HCEC 1CT (cell line): ENCODE measurements around the gene RARRES2.

Experiments used
- DNase-seq: peaks from one replicate; pipeline ENCODE4 v3.0.0-alpha.2; 2017

Gene RARRES2

DNA sequence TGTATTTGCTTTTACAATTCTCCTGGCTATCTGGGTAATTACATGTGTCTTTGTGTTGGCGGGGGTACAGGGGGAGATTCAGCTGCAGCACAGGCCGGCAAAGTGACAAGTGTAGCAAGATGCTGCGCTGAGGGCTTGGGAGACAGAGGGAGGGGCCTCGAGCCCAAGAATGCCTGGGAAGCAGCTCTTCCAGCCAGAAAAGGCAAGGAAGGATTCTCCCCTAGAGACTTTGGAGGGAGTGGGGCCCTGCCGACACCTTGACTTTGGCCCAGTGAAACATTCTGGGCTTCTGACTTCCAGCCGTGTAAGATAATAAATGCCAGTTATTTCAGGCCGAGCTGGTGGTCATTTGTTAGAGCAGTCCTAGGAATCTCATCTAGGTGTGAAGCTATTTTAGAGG is 20.0 kb upstream of the RARRES2 start:
- DNase-seq: no peak

DNA sequence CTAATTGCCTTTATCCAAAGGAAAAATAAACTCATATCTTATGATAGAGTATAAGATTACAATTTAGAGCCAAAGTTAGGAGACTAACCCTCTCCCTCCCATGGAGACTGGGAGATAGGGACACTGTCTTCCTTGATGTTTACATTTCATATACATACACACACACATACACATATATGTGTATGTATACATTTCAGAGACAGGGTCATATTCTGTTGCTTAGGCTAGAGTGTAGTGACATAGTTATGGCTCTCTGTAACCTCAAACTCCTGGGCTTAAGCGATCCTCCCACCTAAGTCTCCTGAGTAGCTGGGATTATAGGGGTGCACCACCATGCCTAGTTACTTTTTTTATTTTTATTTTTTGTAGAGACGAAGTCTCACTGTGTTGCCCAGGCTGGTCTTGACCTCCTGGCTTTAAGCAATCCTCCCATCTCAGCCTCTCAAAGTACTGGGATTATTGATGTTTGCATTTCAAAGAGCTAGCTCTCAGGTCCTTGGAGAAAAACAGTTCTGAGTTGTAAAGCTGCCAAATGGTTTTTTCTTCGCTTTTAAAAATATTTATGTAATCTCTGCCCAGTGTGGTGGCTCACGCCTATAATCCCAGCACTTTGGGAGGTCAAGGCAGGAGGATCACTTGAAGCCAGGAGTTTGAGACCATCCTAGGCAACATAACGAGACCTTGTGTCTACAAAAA is 19.1 kb upstream of the RARRES2 start:
- DNase-seq: no peak

DNA sequence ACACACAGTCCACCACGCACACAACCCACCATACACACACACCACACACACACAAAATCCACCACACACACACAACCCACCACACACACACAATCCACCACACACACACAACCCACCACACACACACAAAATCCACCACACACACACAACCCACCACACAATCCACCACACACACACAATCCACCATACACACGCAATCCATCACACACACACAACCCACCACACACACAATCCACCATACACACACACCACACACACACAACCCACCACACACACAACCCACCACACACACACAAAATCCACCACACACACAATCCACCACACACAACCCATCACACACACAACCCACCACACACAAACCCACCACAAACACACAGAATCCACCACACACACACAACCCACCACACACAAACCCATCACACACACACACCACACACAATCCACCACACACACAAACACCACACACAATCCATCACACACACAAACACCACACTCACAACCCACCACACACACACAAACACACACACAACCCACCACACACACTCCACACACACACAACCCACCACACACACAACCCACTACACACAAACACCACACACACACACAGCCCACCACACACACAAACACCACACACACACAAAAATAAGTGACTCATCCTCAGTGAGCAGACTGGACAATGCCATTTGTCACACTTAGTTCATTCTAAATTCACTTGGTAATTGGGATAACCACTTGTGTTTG is 18.4 kb upstream of the RARRES2 start:
- no peak for DNase-seq

DNA sequence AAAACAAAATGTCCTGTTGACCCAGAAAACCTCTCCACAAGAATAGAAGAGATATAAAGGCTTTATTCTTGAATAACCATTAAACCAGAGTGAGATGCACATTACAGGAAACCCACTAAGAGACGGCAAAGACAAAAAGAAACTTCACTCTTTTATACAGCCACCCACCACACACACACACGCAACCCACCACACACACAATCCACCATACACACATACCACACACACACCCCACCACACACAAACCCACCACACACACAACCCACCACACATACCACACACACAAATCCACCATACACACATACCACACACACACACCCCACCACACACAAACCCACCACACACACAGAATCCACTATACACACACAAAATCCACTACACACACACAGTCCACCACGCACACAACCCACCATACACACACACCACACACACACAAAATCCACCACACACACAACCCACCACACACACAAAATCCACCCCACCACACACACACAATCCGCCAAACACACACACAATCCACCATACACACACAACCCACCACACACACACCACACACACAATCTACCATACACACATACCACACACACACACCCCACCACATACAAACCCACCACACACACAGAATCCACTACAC is 17.7 kb upstream of the RARRES2 start:
- DNase-seq: no peak

DNA sequence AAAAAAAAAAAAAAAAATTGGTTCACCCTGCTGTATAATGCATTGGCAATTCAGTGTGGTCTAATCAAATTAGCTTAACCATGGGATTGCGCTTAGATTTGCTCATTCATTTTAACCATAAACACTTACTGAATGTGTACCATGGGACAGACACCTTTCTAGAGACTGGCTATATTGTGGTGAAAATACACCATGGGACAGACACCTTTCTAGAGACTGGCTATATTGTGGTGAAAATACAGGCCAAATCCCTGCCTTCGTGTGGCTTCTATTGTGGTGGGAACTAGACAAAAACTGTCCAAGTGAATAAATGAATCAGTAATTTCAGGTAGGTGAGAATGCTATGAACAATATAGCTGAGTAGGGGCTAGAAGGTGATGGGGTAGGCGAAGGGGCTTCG is 17.0 kb upstream of the RARRES2 start:
- no peak for DNase-seq

DNA sequence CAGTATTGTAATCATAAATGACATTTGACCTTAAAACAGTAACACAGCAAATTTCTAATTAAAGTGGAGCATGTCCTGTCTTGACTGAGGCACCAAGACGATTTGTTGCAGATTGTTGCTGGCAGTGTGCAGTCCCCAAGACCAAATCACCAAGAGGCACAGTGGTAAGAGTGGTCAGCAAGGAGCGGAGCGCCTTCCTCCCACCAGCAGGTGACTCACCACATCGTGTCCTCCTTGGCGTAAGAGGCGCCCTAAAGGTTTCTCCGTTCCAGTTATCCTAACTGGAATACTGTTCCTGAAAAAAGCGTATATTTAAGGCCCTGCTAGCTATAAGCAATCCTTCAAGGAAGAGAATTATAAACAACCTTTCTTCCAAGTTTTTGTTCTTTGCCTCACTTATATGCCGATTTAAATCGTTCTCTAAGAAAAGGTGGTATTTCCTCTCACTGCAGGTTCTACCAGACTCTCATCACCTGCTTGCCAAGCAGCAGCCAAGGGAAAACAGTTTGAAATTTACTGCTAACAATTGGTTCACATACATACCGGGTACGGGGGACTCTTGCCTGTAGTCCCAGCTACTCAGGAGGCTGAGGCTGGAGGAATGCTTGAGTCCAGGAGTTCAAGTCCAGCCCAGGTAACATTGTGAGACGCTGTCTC is 16.5 kb upstream of the RARRES2 start:
- DNase-seq: no peak

DNA sequence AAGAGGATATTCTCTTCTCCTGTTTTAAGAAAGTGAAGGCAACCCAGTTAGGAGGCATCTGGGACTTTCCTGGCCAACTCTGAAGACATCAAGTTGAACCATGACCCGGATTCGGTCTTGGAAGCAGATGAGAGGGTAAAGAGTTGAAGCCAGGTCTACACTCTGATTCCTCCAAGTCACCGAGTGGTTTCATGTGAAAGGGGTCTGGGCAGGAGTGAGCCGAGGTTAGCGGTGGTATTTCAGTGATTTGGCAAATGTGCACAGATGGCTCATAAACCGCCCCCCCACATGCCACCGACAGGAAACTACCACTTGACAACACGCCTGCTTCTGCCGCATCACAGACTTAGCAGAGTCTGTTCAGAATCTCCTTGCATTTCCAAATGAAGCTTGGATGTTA is 15.8 kb upstream of the RARRES2 start:
- DNase-seq: no peak

DNA sequence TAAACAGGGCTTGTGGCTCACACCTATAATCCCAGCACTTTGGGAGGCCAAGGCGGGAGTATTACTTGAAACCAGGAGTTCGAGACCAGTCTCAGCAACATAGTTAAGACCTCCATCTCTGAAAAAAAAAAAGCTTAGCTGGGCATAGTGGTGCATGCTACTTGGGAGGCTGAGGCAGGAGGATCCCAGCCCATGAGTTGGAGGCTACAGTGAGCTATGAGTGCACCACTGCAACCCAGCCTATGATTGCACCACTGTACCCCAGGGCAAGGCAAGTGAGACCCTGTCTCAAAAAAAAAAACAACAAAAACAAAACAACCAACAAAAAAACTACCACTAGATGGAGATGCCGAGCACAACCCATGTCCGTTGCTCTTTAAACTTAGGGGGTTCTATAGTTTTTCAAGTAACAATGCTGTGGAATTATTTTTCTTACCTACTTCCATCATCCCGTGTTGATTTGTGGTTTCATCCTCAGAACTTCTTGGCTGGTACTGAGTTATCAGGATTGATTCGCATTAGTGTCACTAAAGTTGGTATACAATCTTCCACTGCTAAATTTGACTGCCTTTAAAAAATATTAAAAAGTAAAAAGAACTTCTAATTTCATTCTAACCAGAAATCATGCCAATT is 15.0 kb upstream of the RARRES2 start:
- peak; percentile 29 for DNase-seq

DNA sequence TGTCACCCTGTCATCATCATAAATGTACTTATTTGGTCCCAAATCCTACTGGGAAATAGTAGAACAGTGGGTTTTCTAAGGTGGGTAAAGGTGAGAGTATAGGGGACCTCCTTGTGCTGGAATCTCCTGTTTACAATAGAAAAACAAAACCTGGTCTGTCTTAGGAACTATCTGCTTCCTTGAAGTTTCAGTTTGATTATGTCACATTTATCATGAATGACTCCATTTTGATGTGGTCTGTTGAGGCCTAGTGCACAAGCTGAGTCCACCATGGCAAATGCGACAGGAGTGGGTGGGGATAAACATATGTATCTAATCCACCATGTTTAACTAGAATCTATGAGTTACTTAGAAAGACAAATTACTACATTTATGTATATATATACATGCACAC is 14.2 kb upstream of the RARRES2 start:
- no peak for DNase-seq

DNA sequence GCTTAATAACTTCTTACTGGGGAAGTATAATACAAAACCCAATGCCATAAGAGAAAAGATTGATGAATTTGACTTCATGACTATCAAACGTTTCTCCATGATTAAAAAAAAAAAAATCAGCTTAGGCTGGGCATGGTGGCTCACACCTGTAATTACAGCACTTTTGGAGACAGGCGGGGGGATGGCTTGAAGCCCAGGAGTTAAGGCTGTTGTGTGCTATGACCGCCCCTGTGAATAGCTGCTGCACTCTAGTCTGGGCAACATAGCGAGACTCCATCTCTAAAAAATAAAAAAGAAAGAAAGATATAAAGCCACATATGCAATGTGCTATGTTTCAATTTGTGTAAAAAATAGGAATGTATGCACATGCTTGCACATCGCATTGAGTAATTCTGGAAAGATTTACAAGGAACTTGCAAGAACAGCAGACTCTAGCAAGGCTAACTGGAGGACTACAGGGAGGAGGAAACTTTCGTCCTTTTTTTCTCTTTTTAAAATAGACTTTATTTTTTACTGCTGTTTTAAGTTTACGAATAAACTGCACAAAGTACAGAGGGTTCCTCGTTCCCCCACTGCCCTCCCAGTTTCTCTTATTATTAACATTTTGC is 10.3 kb upstream of the RARRES2 start:
- DNase-seq: no peak

DNA sequence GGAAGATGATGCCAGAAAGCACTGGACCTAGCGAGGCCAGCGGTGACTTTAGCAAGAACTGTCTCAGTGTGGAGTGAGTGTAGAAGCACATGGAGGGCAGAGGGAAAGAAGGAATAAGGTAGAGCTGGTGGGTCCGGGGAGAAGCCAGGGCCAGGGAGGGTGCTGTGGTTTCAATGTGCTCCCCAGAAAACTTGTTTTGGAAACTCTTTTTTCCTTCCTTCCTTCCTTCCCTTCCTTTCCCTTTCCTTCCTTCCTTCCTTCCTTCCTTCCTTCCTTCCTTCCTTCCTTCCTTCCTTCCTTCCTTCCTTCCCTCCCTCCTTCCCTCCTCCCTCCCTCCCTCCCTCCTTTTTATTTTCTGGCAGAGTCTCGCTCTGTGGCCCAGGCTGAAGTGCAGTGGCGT is 5.5 kb upstream of the RARRES2 start:
- no peak for DNase-seq

DNA sequence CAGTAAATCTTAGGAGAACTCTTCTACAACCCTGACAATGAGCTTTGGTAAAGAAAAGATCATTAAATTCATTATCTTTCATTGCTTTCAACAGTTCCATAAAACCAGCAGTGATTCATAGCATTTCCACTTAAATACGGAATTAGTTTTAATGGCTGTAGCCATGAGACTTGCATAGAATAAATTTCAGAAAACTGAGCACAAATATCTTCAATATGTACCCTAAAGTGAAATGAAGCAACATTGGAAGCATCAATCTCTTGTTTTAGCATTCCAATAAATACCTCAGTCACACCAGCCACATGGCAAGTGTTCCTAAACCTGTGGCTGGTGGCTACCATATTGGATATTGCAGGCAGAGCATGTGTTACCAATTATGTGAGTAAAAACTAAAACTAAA is 3.6 kb upstream of the RARRES2 start:
- no peak for DNase-seq

DNA sequence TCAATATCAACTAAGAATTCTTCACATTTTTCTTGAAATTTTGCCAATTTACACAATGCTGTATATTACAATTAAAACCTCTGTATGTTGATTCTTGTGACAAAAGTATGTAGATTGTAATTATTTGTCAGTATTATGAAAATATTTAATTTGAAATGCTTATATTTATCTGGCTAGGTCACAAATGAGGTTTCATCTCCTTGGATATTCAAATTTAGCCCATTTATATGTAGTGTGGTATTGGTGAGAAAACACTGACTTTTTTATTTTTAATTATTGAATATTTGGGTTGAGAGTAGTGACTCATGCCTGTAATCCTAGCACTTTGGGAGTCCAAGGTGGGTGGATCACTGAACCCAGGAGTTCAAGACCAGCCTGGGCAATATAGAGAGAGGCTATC is 2.9 kb upstream of the RARRES2 start:
- DNase-seq: no peak

DNA sequence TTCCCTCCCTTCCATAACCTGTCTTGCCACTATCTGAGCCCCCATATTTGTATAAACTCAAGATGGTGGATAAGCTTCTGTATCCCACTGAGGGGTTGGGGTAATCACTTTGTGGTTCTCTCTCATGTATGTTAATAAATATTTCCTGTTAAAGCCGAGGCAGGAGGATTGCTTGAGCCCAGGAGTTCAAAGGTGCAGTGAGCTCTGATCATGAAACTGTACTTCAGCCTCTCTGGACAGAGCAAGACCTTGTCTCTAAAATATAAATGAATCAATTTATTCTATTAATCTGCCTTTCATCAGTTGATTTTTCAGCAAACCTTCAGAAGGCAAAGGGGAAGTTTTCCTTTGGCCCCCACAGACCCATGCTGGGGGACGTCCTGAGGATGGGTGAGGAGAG is 1.8 kb upstream of the RARRES2 start:
- no peak for DNase-seq

DNA sequence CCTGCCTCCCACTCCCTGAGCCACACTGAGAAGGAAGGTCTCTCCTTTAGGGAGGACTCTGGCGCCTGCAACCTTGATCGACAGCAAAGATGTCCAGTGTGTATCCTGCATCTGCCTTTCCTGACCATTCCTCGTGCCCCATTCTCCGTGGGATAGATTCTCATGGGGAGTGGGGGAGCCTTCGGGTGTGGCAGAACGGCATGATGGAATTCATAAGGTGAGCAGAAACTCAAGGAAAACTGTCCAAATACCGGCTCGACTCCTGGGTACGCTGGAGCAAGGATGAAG is 636 bp upstream of the RARRES2 start:
- no peak for DNase-seq

DNA sequence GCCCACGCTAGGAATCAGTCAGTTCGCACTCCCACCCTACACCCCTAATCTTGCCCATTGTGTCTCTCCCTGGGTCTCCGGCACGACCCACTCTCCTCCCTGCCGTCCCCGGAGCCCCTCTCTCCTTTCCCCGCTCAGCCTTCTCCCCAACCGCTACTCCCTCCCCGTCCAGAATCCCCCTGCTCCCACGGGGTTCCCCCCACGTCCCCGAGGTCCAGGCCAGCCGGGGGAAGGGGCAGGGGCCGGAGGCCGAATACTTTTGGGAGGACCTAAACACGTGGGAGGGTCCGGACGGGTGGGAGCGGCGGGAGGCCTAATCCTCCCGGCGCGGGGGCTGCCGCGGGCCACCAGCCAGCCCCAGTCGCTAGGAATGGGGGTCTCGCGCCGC is 560 bp downstream of the RARRES2 start:
- DNase-seq: no peak

DNA sequence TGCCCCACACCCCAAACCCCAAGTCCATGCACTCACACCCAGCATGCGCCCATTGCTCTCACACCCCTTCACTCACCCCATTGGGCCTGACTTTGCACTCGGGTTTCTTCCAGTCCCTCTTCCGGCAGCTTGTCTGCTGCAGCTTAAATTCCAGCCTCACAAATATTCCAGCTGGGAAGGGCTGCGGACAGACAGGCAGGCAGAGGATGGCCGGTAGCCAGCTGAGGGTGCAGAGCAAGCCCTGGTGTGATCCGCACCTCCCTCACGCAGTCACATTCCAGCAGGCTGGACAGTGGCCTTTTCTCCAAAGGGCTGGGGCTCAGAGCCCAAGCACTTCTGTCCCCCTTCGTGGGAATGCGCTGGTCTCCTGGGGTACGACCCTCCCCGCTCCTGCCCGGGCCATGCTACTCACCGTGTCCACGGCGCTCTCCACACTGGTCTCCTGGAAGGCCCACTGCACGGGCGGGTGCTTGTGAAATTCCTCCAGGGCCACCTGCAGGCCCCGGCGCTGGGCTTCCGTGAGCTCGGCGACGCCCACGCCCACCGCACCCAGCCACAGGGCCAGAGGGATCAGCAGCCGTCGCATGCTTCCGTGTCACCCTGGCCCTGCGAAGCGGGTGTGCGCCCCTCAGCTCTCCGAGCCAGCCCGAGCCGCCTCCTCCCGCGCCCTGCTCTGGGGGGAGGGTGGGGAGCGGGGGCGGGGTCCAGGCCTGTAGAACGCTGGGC is 1.2 kb downstream of the RARRES2 start:
- DNase-seq: peak; percentile 56

DNA sequence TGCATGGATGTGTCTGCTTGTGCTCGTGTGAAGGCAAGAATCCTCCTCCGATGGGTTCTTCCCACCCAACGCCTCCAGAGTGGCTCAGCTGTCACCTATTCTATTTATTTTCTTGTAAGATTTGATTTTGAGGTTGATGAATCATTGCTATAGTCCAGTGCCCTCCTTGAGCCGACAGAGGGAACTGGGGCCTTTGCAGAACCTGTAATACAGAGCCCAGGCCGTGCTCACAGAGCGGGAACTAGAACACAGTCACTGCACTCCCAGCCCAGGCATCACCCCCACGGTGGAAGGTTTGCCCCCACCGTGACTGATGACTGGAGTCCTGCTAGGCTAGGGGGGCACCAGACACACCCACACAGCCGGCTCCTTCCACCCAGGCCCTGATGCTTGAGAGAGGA is 2.0 kb downstream of the RARRES2 start:
- DNase-seq: no peak

DNA sequence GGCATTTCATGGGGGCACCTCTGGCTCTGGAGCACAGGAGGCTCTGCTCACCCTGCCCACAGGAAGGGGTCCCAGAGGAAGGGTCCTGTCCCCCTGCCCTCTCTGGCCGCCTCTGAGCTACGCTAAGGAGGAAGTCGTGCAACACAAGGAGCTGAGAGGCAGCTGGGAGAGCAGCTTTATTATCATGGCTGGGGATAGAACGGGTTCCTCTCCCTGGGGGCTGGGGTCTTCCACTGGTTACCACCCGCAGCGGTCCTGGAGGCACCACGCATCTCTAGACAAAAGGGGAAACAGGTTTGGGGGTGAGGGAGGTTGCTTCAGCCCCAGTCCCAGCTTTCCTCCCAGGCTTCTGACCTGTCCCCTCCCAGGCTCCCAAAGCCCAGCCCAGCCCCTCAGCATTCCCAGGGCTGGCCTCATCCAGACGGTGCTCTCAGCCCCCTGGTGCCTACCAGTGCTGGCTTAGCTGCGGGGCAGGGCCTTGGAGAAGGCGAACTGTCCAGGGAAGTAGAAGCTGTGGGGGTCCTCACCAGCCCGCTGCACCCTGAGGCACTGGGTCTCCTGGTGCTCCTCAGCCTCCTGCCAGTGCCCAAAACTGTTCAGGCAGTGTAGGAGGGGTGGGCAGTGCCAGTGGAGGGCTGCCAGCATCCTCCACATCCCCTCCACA is 3.1 kb downstream of the RARRES2 start:
- no peak for DNase-seq

DNA sequence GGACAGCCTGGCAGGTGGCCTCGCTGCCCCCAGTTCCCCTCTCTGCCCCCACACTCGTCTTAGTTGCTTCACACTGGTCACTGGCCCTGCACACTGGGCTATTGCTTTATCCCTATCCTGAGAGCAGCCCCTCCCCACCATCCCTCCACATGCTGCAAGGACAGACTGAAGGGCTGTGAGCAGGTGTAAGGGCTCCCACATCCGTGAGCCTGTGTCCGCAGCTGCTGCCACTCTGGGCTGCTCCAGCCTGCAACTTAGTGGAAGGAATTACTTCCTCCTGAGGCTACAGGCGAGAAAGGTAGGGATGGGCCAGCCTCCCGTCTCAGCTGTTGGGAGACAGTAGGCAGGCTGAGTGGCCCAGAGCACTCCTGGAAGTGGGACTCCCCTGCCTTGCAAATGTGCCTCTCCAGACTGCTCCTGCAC is 3.8 kb downstream of the RARRES2 start:
- no peak for DNase-seq

DNA sequence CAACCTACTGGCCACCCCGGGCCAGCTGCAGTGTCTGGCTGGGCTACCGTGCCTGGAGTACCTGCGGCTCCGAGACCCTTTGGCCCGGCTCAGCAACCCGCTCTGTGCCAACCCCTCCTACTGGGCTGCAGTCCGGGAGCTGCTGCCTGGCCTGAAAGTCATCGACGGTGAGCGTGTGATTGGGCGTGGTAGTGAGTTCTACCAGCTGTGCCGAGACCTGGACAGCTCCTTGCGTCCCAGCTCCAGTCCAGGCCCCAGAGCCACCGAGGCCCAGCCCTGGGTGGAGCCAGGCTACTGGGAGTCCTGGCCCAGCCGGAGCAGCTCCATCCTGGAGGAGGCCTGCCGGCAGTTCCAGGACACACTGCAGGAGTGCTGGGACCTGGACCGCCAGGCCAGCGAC is 4.2 kb downstream of the RARRES2 start:
- no peak for DNase-seq

DNA sequence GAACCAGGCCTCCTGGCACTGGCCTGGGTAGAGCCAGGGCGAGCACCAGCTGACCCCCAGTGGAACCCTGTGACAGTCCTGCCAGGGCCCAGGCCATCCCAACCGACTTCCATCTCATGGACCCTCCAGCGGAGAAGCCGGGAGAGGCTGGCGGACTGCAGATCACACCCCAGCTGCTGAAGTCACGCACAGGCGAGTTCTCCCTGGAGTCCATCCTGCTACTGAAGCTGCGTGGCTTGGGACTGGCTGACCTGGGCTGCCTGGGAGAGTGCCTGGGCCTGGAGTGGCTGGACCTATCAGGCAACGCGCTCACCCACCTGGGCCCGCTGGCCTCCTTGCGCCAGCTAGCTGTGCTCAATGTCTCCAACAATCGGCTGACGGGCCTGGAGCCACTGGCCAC is 4.7 kb downstream of the RARRES2 start:
- DNase-seq: no peak
